OCI-LY7 (cell line): ENCODE data around the gene MS4A14.

Source experiments
- EZH2phosphoT487 ChIP-seq: fragments of 200-600 bp; sonication (generic); IDR thresholded peaks from 2 replicates; pipeline ENCODE4 v1.6.1; 2018; ENCODE audit warnings: low read depth, borderline replicate concordance, mild to moderate bottlenecking, mixed run types, antibody characterized with exemption, low read length, moderate library complexity, mixed read lengths
- TF ChIP-seq, protein P1 (sequence below): fragments of 200-600 bp; sonication (generic); conservative IDR thresholded peaks from 2 replicates; pipeline ENCODE4 v1.5.1; 2014; ENCODE audit warnings: mild to moderate bottlenecking, antibody characterized with exemption, low read length, moderate library complexity, mixed read lengths

DNA sequence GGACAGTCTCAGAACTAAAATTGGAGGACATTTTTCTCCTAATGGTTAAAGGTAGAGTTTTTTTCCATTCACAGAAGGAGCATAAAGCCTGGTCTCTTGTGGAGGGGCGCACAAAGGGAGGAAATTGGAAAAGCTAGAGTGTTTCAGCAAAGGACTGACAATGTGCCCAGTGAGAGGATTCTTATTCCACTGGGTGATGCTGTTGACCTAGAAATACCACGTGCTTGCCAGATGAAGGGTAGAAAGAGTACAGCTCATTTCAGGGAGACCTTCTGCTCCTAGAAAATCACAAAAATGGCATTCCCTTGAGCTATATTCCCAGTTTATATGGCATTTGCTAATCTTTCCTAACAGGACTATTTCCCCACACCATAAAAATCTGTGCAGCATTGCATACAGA, 48.1 kb upstream of the MS4A14 start:
- TF ChIP-seq, protein P1, sequence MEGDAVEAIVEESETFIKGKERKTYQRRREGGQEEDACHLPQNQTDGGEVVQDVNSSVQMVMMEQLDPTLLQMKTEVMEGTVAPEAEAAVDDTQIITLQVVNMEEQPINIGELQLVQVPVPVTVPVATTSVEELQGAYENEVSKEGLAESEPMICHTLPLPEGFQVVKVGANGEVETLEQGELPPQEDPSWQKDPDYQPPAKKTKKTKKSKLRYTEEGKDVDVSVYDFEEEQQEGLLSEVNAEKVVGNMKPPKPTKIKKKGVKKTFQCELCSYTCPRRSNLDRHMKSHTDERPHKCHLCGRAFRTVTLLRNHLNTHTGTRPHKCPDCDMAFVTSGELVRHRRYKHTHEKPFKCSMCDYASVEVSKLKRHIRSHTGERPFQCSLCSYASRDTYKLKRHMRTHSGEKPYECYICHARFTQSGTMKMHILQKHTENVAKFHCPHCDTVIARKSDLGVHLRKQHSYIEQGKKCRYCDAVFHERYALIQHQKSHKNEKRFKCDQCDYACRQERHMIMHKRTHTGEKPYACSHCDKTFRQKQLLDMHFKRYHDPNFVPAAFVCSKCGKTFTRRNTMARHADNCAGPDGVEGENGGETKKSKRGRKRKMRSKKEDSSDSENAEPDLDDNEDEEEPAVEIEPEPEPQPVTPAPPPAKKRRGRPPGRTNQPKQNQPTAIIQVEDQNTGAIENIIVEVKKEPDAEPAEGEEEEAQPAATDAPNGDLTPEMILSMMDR, result peak; percentile 78
- TF ChIP-seq EZH2phosphoT487, result no peak
